Activated CD4-positive, CD25-positive, alpha-beta regulatory T cell treated with anti-CD3 and anti-CD28 coated beads, Interleukin-2, amount 50 U/mL, for 24 hours (primary cell): ENCODE results near the gene MTUS2.

ENCODE experiments used
- ATAC-seq, 2 donors: fragments of 150-1000 bp; cut with Tn5 transposase; one replicate each; pipeline ENCODE4 v1.10.0; 2021; ENCODE audit warnings: mild to moderate bottlenecking in 1 of 2, moderate library complexity in 1 of 2

MTUS2 gene

DNA sequence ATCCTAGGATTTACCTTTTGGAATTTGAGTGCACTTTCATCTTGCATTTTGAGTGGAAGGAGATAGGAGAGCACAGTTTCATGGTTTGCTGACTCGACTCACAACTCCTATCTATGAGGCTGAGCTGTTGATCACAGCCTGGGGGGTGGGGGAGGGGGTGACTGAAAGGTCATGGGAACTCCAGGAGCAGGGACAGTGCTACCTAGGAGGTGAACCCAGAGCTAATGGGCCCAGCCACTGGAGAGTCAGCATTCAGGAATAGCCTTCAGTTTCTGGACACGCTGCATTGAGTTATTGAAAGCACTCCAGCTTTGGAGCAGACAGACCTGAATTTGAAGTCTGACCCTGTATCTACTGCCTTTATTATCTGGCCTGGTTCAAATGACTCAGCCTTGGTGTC is 435.4 kb downstream of the MTUS2 start:
- ATAC-seq: no peak

DNA sequence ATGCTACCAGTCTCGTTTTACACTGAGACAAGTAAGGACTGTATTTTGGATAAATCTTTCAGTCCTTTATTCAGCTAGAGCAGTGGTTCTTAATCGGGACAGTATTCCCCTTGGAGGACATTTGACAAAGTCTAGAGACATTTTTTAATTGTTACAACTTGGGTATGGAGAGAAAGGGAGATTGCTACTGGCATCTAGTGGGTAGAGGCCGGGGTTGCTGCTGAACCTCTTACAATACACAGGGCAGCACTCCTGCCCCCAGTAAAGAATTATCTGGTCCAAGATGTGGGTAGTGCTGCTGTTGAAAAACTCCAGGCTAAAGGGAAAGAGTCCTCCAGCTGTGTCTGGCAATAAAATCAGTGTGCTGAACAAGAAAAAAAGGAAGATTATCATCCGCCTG is 440.5 kb downstream of the MTUS2 start:
- ATAC-seq: no peak

DNA sequence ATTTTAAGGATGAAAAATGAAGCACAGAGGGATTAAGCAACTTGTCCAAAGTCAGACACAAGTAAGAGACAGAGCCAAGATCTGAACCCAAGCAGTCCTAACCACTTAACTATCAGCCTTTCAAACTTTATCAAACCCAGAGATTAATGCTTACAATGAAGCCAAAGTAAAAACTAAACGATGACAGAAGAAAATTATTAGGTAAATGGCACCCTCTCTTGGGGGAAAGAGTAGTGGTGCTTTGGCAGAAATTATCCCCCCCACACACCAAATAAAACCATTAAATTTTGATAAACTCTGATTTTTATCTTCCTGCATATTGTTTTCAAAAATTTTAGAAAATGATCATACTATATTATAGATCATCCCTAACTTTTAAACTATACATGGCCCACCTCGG is 446.1 kb downstream of the MTUS2 start:
- ATAC-seq: no peak

DNA sequence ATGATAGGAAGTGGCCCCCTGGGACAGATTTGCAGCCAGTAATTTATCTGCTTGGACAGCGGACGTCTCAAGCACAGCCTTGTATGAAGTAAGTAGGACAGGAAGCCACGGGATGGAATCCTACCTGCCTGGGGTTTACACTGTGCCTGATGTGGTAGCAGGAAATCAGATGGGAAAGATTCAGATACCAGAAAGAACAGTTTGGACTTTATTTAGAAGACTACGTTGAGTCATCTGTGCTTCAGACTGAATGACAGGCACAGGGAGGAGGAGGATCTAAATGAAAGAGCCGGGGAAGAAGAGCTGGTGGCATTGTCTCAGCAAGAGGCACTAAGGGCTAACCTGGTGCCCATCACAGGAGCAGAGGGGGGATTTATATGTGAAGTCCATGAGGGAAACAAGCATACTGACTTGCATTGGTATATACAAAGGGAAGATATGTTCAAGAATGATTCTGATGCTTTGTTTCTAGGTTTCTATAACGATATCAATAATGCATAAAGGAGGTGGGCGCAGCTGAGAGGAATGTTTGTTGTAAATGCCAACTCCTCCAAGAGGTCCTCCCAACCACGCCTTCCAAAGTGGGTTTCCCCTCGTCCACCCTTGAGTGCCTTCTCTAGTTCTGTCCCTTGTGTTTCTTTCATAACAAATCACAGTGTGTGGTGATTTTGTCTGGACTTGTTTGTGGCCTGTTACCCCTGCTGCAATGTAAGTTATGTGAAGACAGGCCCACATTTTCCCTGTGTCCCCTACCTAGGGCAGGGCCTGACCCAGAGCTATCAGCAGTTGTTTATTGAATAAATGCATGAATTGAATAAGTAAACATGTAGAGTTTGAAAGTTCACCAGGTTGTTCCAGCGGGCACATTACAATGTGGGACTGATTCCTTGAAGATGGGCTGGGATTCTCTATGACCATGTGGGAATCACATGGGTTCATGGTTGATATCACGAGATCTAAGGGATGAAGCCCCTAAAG is 446.9 kb downstream of the MTUS2 start:
- ATAC-seq: no peak

DNA sequence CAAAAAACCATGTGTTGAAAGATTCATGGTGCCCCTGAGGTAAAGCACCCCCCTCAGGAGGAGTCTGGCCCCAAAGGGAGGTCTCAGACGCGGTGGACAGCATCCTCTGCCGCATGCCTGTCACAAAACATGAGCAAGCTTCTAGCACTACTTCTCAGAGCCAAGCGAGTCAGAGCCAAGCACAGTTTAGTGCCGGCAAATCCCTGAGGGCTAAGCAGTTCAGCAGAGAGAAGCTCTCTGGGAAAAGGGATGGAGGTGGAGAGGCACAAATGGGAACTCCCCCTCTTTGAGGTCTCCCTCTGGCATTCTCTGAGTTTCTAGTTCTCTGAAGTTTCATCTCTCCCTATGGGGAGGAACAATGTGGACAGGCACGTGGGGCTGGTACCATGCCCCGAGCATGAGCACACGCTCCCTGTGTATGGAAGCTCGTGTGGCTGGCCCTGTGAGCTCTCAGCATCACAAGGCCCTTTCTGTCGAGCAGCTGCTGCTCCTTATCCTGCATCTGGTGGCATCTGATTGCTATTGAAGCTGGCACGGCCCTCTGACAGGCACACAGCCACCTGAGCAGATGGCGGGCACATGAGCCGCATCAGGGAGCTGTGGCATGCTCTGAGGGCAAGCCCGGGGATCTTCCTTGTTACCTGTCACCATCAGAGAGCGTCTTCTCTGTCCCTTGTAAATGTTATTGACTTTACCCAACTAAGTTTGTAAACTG is 450.3 kb downstream of the MTUS2 start:
- no peak for ATAC-seq

DNA sequence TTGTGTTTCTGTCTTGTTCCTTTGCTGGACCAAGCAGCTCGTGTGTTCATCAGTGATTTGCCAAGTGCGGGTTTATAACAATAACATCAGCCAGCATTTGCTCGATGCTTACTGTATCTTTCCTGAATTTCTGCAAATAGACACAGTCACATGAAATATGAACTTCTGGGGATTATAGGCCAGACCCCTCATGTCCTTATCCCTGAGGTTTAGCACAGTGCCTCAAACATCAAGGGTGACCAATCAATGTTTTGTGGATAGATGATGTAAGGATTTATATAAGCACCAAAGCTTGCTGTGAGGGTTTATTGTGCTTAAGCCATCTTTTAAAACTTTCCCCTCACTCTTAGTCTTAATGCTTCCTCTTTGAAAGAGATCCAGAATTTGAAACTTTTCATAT is 451.5 kb downstream of the MTUS2 start:
- ATAC-seq: no peak

DNA sequence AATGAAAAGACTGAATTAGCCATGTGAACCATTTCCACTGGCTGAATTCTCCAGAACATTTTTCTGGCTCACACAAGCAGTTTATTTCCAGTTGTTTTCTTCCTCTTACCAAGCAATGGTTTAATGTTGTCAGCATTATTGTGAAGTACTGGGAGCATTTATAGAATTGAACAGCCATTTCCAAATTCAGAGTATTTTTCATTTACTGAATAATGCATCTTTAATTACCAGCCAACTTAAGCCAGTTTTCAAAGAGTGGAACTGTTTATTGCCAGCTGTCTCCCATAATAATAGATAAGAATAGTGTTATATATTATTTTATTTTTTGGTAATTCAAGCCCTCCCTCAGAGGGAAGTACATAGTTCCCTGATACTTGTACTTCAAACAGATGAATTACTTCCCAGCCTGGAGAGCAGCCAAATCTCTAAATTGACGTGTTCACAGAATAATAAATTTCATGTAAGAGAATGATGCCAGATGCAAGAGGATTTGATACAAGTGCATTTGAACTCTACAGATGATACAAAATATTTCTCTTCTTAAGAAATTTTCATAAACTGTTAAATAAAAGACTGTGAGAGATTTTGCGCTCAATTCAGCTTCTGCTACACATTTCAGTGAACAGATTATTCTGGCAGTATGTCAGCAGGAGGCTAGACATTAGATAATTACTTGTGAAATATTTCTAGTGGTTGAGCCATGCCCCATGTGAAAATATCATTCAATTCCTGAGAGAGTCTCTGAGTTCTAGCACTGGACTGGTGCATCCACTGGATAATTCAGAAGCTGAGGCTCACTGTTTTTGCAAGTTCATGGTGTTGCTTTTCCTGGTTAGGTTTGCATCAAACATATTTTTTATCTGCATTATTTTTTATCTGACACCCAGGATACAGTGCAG is 459.5 kb downstream of the MTUS2 start:
- ATAC-seq: no peak

DNA sequence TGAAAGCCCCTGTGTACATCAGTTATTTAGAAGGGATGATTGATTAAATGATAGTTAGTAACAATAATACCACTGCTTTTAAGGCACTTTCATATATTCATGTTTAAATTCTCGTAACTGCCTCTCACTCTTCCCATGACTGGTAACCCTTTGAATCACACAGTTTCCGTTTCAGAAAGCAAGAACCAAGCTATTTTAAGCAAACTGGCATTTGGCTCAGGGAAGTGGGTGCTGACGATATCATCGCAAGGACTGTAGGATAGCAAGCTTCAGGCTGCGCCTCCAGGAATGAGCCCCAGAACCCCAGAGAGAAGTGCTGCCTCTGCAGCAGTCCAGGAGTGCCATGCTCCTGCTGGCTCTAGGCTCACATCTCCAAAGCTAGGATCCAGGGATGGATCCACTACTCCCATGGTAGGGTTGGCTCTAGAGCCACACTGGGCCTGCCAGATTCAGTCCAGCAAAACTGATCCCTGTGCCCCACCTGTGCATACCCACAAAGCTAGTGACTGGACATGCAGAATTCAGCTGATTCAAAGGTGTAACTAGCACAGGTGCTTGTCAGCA is 461.9 kb downstream of the MTUS2 start:
- ATAC-seq: no peak

DNA sequence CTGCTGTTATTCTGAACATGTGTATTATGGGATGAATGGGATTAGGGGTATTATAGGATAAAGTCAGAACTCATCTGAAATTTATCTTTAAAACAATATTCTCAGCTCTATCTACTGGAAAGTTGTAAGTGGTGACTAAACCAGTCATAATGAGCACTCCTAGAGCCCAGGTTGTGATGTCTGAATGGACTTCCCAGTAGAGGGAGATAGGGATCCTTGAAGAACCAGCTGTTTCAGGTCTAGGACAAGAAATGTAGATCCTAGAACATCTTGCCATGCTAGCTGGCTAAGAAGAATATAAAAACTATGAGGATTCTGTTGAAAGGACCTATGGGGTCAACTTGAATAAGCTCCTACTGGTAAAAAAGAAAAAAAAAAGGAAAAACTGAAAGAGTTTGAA is 464.6 kb downstream of the MTUS2 start:
- ATAC-seq: no peak

DNA sequence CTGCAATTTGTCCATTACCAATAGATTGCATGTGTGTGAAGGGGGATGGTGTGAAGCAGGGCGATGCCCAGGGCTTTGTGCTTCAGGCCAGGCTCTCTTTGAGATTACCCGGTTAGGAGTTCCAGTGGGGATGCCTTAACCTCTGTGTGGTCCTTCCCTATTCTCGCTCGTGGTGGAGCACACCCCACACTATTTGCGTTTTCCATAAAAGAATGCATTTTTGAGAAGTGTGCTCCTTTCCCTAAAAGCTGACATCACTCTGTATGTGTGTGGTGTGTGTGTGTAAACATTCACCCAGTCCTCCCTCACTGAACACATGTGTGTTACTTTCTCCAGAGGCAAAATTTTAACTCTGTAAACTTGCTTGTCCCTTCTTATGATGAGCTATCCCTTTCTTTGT is 467.1 kb downstream of the MTUS2 start:
- no peak for ATAC-seq

DNA sequence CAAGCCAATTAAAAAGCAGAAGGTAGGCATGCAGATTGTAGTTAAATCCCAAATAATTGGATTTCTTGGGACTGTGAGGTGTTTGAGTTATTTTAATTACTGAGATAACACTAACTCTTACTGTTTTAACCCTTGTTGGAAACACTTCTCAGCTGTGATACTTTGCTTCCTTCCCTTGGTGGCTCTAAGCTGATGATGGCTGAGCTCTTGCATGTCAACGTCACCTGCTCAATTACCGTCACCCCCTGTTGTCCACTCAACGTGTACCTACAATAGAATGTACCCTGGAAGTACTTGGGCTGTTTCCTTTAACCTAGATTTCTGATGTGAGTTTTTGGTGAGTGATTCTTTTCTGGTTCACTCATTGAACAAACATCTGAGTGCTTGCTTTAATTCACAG is 471.9 kb downstream of the MTUS2 start:
- no peak for ATAC-seq

DNA sequence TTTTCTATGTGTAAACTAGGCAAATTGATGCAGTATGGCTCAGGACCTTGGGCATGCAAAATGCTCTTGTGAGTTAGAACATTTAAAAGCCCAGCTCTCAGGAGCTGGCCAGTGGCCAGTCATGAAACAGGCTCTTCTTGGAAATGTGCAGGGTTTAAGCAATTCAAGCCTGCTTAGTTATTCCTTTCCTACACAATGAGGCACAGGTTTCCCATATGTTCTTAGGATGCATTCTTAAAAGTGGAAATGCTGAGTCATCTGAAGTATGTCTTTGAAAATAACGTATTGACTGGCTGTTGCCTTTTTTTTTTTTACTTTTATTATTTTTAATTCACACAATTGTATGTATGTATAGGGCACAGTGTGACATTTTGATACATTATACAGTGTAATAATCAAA is 474.7 kb downstream of the MTUS2 start:
- ATAC-seq: no peak

DNA sequence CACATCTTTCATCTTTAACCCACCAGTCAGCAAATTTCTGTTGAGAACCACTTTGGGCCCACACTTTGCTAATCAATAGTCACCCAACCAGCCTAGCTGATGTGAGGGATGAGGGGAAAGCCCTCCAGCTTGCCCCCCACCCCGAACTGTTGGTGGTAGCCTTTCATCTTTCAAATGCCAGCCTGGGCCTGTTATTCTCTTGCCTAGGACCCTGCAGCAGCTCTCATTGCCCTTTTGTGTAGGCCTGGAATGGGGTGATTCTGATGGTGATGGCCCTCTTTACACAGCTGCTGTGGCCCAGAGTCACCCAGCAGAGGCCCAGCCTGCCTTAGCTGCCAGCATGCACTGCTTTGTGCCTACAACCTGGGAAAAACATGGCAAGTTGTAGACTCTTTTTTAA is 480.9 kb downstream of the MTUS2 start:
- ATAC-seq: no peak

DNA sequence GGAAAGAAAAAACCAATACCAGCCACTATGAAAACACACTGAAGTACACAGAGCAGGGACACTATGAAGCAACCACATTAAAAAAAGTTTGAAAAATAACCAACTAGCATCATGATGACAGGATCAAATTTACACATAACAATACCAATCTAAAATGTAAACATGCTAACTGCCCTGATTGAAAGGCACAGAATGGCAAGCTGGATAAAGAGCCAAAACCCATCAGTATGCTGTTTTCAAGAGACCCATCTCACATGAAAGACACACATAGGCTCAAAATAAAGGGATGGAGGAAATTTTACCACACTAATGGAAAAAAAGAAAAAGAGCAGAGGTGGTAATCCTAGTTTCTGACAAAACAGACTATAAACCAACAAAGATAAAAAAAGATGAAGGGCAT is 484.0 kb downstream of the MTUS2 start:
- ATAC-seq: no peak

DNA sequence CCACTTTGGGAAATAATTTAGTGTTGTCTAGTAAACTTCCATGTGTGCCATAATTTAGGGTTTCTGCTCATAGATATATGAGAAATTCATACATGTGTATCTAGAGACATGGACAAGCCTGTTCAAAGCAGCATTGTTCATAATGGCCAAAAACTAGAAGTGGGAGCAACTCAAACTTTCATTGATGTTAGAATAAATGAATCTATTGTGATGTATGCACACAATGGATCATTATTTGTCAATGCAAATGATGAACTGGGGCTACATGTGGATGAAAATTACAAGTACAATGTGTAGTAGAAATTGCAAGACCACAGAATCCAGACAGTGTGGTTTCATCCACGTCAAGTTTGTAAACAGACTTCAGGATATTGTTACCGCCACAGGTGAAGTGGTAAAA is 490.7 kb downstream of the MTUS2 start:
- ATAC-seq: no peak

DNA sequence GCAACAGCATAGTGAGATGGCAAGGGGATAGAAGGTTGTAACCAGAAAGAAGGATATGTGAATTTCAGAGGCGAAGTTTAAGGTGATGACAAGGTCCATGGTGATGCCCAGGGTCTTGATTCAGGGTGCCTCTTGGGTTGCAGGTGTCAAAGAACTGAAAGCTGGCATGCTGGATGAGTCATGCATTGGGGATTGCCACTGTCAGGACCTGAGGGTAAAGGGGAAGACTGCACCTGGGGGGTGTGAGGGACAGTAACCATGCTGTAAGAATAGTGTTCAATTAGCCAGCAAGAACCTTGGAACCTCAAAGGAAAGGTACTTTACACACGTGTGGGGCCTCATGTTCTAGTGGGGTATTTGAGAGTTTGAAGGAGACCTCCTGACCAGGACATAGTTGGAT is 495.7 kb downstream of the MTUS2 start:
- ATAC-seq: peak in 1 of 2 donors; percentile 27

DNA sequence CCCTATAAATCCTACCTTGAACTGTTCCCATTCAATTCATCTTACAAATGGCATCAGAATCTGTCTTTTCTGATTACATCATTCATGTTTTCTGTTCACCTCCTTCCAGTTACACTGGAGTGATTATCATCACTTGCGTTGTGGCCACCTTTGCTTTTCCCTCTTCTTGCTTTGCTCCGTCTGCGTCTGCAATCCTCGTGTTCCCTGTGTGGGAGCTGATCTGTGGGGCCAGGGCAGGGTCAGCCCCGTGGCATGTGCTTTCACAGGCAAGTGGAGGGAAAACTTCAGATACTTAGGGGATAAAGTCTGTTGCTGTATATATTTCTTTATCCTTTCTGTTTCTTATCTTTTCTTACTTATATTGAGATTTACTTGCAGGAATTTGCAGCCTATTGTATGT is 497.7 kb downstream of the MTUS2 start:
- no peak for ATAC-seq

DNA sequence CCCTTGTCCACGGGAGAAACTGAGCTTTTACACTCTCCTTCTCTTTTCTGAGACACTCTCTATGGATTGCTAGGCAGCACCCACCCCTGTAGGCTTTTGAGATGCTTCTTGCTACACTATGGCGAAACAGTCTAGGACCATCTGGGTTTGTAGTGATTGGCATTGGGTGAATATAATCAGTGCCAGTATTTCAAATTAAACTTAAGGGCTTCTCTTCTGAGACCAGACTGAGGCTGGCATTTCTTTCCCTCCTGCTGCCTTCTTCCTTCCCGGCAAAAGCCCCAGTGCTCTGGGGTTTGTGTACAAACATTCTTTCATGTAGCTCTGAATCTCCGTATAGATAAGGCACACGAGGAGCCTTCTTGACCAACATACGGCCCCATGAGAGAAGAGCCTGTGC is 498.6 kb downstream of the MTUS2 start:
- no peak for ATAC-seq

DNA sequence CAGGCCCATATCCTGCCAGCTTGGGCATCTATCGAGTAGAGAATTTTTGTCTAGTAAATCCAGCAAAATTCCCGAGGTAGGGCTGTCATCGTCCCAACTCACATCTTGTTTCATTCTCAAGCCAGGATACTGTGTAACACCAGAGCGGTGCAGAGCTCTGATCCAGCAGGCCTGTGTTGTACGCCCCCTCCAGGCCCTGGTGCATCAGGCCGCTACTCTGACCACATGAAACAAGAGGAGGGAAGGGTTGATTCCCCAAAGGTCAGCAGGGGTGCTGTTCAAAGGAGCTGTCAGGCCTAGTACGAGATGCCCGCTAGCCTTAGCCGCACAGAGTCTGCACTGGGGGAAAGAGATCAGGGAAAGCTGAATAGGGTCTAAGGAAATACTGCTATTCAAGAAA is 499.3 kb downstream of the MTUS2 start:
- no peak for ATAC-seq

DNA sequence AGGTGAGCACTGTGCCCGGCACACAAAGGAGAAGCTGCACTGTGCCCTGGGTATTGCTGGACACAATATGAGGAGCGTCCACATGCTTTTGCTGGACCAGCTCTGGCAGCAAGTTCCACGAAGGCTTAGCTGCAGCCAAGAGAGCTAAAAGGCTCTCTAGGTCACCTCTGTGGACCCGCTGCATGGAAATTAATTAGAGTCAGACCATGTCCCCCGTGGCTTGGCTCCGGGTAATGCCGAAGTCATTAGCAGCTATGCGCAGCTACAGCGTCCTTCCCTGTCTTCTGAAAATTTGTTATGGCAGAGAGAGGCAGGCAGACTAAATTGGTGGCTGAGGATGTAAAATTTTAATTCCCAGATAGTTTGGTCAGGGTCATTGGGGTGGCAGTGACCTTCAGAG is 503.8 kb downstream of the MTUS2 start:
- no peak for ATAC-seq

DNA sequence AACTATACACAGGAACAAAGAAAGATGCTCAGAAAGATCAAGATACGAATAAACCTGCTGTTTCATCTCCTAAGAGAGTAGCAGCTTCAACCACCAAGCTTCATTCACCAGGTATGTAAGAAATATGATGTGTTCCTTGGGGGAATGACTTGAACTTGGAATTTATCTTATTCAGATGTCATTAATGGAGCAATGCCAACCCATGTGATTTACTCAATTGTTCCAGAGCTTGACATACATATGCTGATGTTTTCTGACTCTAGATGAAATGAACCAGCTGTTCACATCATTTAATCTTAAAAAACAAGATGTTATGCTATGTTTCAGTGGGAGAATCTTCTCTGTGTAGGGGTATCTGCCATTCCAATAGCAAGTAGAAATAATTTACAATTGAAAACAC is 504.5 kb downstream of the MTUS2 start:
- ATAC-seq: no peak

DNA sequence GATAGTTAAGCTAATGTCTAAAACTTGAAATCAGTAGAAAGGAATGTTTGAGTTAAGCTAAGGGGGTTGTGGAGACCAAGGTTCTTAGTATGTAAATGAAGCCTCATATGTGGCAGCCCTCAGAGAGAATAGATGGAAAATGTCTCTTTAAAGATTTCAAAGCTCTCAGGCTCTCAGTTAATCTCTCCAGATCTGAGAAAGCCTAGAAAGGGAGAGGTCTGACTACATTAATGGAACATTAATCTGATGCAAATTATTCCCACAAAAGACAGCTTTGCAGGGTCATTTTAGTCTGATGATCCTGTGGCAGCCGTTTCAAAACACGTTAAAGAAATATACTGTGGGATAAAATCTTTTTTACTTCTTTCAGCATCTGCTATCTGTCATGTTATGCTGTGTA is 508.4 kb downstream of the MTUS2 start:
- no peak for ATAC-seq

DNA sequence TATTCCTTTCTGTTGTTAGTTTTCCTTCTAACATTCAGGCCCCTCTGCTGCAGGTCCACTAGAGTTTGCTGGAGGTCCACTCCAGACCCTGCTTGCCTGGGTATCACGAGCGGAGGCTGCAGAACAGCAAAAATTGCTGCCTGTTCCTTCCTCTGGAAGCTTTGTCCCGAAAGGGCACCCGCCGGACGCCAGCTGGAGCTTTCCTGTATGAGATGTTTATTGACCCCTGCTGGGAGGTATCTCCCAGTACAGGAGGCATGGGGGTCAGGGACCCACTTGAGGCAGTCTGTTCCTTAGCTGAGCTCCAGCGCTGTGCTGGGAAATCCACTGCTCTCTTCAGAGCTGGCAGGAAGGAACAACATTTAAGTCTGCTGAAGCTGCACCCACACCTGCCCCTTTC is 516.2 kb downstream of the MTUS2 start:
- ATAC-seq: no peak
